Loucy (cell line): Measurements from ENCODE around the gene DCUN1D5.

Experiments used
- H2AFZ ChIP-seq: fragments of 200-600 bp; sonication (generic); 2 replicates; pipeline ENCODE4 v1.6.0; 2016; ENCODE audit warnings: antibody characterized with exemption, mild to moderate bottlenecking, low read length, moderate library complexity
- H3F3A ChIP-seq: fragments of 200-600 bp; 2 replicates; pipeline ENCODE4 v1.6.0; 2016; ENCODE audit warnings: antibody characterized with exemption, low read depth, mild to moderate bottlenecking
- H3K27me3 ChIP-seq: fragments of 200-600 bp; sonication (generic); 2 replicates; pipeline ENCODE4 v1.6.1; 2014; ENCODE audit warnings: low read length, mild to moderate bottlenecking; ENCODE audit not compliant: insufficient read depth, poor library complexity, severe bottlenecking
- H3K36me3 ChIP-seq: fragments of 200-600 bp; sonication (generic); 2 replicates; pipeline ENCODE4 v1.6.1; 2016; ENCODE audit warnings: low read length; ENCODE audit not compliant: insufficient read depth
- H3K4me1 ChIP-seq: fragments of 200-600 bp; sonication (generic); 2 replicates; pipeline ENCODE4 v1.5.1; 2014; ENCODE audit warnings: low read length, mild to moderate bottlenecking; ENCODE audit not compliant: insufficient read depth, poor library complexity, severe bottlenecking
- H3K4me2 ChIP-seq: fragments of 200-600 bp; sonication (generic); 2 replicates; pipeline ENCODE4 v1.6.0; 2014; ENCODE audit warnings: antibody characterized with exemption, low read length, low read depth, mild to moderate bottlenecking; ENCODE audit not compliant: poor library complexity, severe bottlenecking
- H3K4me3 ChIP-seq: fragments of 200-600 bp; sonication (generic); 2 replicates; pipeline ENCODE4 v1.5.1; 2014; ENCODE audit warnings: low read length, mild to moderate bottlenecking, mixed read lengths; ENCODE audit not compliant: poor library complexity, severe bottlenecking
- H3K79me2 ChIP-seq: fragments of 200-600 bp; sonication (generic); 2 replicates; pipeline ENCODE4 v1.6.1; 2014; ENCODE audit warnings: low read length; ENCODE audit not compliant: insufficient read depth
- H3K9ac ChIP-seq: fragments of 200-600 bp; sonication (generic); 2 replicates; pipeline ENCODE4 v1.6.0; 2014; ENCODE audit warnings: mild to moderate bottlenecking, low read depth, low read length, moderate library complexity; ENCODE audit not compliant: poor library complexity, severe bottlenecking
- H3K9me2 ChIP-seq: fragments of 200-600 bp; sonication (generic); replicated peaks from 2 replicates; pipeline ENCODE4 v1.6.1; 2016; ENCODE audit warnings: low read depth, low read length, mixed read lengths
- H3K9me3 ChIP-seq: fragments of 200-600 bp; sonication (generic); 2 replicates; pipeline ENCODE4 v1.6.1; 2014; ENCODE audit warnings: mild to moderate bottlenecking, antibody characterized with exemption, low read length, low read depth; ENCODE audit not compliant: insufficient read depth
- H4K20me1 ChIP-seq: fragments of 200-600 bp; sonication (generic); 2 replicates; pipeline ENCODE4 v1.6.0; 2014; ENCODE audit warnings: antibody characterized with exemption, low read length, mild to moderate bottlenecking; ENCODE audit not compliant: insufficient read depth, poor library complexity, severe bottlenecking
- CTCF ChIP-seq: fragments of 200-600 bp; sonication (generic); conservative IDR thresholded peaks from 2 replicates; pipeline ENCODE4 v1.5.1; 2014; ENCODE audit warnings: mild to moderate bottlenecking, antibody characterized with exemption, low read length
- EZH2phosphoT487 ChIP-seq: fragments of 200-600 bp; IDR thresholded peaks from 2 replicates; pipeline ENCODE4 v1.6.1; 2018; ENCODE audit warnings: antibody characterized with exemption, mild to moderate bottlenecking, moderate library complexity, borderline replicate concordance

DCUN1D5 gene

GRCh38 chr11:103069367-103069766 lies 22.6 kb downstream of the DCUN1D5 start:
- Histone ChIP-seq H3K27me3 (no peaks in the 10 kb centered on the region), H3K9me3 (no peaks in the 10 kb centered on the region), H3K9me2 (no peaks in the 10 kb centered on the region), H4K20me1 (peaks cover 5% of the 10 kb centered on the region), H3K9ac (no peak overlapping the region), H2AFZ (no peak overlapping the region), H3F3A (no peaks in the 10 kb centered on the region), H3K4me2 (peak overlapping the region; percentile 33), H3K4me3 (no peak overlapping the region), H3K79me2 (peaks cover 25% of the 10 kb centered on the region; the same call in 1 of the 2 replicates), H3K36me3 (peaks cover 16% of the 10 kb centered on the region; the same call in 1 of the 2 replicates), H3K4me1 (peaks cover 32% of the 10 kb centered on the region)
- no peak for TF ChIP-seq CTCF
- TF ChIP-seq EZH2phosphoT487 = no peak

- H3K9me2 ChIP-seq = no peaks in the 10 kb centered on the region
- peaks cover 32% of the 10 kb centered on the region for H3K4me1 ChIP-seq
- no peaks in the 10 kb centered on the region for H3F3A ChIP-seq
- peaks cover 25% of the 10 kb centered on the region; the same call in 1 of the 2 replicates for H3K79me2 ChIP-seq
- H3K4me3 ChIP-seq = no peak overlapping the region
- H3K9me3 ChIP-seq = no peaks in the 10 kb centered on the region
- H3K4me2 ChIP-seq = peak overlapping the region; percentile 19
- H2AFZ ChIP-seq = no peak overlapping the region
- peaks cover 38% of the 10 kb centered on the region for H3K36me3 ChIP-seq
- H3K9ac ChIP-seq = no peak overlapping the region
- no peak for TF ChIP-seq CTCF
- TF ChIP-seq EZH2phosphoT487 = no peak
- H3K27me3 ChIP-seq = no peaks in the 10 kb centered on the region
- H4K20me1 ChIP-seq = peaks cover 5% of the 10 kb centered on the region
Observed at GRCh38 chr11:103067118-103067517, 24.8 kb downstream of the DCUN1D5 start.

DNA sequence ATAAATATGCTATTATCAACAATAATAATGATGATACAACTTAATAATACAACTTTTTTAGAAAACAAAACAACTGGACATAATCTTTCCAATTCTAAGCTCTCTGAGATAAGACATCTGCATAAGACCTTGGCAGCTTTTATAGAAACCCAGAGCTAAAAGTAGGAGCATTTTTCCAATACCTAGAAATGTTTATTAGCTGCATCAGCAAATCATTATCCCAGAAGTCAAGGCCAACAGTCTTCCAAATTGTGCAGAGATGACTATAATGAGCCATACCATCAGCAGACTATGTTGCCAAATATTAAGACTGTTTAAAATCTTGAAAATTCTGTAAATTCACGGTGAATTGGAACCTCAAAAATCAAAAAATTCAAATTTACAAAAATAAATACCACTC lies 30.3 kb downstream of the DCUN1D5 start:
- Histone ChIP-seq H3K4me3 (no peak overlapping the region), H3K9me3 (no peaks in the 10 kb centered on the region), H3K36me3 (peaks cover 53% of the 10 kb centered on the region)

More for the DNA sequence above, 30.3 kb downstream of the DCUN1D5 start:
- no peaks in the 10 kb centered on the region for H3K9me2 ChIP-seq
- no peaks in the 10 kb centered on the region for H3K27me3 ChIP-seq
- no peak overlapping the region for H3K9ac ChIP-seq
- no peaks in the 10 kb centered on the region; the same call in 1 of the 2 replicates for H3K79me2 ChIP-seq
- TF ChIP-seq CTCF (no peak), EZH2phosphoT487 (no peak)
- no peaks in the 10 kb centered on the region for H4K20me1 ChIP-seq
- H2AFZ ChIP-seq = no peak overlapping the region
- peaks cover 2% of the 10 kb centered on the region for H3K4me1 ChIP-seq
- no peak overlapping the region for H3K4me2 ChIP-seq
- H3F3A ChIP-seq = no peaks in the 10 kb centered on the region
